AG09309 (cell line): ENCODE results near the gene CD46.
A peak's percentile ranks its signal among the peaks of the same experiment; 100 is the strongest.

ENCODE experiments used
- DNase-seq: peaks from one replicate; pipeline ENCODE4 v3.0.0-alpha.2; 2010; ENCODE audit warnings: low read depth
- H3K4me3 ChIP-seq: 2 replicates; pipeline ENCODE4 v1.5.1; 2011; ENCODE audit warnings: mild to moderate bottlenecking, low read depth, low read length, moderate library complexity; ENCODE audit not compliant: control insufficient read depth
- TF ChIP-seq, protein P1 (sequence below): IDR thresholded peaks from 2 replicates; pipeline ENCODE4 v1.5.1; 2011; ENCODE audit warnings: mild to moderate bottlenecking, low read depth, low read length, inconsistent platforms; ENCODE audit not compliant: insufficient read depth, control insufficient read depth; ENCODE audit errors: missing control alignments

The CD46 gene

DNA sequence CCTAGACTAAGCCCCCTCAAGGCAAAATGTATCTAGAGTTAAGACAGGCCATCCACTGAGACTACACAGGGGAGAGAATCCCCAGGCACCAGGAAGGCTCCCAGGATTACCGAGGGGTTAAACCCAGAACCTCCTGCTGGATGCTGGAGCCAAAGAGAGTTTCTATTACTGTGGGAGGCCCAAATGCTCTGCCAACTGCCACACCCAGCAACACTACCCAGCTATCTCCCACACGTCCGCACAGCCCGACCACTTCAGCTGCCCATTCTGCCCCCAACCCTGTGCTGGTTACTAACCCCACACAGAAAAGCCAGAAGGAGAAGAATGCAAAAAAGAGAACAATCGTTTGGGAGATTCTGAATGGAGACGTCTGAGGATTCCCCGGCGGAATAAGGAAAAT lies 63.6 kb downstream of the CD46 start:
- TF ChIP-seq, protein P1, sequence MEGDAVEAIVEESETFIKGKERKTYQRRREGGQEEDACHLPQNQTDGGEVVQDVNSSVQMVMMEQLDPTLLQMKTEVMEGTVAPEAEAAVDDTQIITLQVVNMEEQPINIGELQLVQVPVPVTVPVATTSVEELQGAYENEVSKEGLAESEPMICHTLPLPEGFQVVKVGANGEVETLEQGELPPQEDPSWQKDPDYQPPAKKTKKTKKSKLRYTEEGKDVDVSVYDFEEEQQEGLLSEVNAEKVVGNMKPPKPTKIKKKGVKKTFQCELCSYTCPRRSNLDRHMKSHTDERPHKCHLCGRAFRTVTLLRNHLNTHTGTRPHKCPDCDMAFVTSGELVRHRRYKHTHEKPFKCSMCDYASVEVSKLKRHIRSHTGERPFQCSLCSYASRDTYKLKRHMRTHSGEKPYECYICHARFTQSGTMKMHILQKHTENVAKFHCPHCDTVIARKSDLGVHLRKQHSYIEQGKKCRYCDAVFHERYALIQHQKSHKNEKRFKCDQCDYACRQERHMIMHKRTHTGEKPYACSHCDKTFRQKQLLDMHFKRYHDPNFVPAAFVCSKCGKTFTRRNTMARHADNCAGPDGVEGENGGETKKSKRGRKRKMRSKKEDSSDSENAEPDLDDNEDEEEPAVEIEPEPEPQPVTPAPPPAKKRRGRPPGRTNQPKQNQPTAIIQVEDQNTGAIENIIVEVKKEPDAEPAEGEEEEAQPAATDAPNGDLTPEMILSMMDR, result no peak
- no peak for DNase-seq
- H3K4me3 ChIP-seq, result no peak overlapping the region

GRCh38 chr1:207815913-207816291 lies 64.0 kb downstream of the CD46 start:
- no peak overlapping the region for H3K4me3 ChIP-seq
- TF ChIP-seq, protein P1, result no peak
- no peak for DNase-seq

DNA sequence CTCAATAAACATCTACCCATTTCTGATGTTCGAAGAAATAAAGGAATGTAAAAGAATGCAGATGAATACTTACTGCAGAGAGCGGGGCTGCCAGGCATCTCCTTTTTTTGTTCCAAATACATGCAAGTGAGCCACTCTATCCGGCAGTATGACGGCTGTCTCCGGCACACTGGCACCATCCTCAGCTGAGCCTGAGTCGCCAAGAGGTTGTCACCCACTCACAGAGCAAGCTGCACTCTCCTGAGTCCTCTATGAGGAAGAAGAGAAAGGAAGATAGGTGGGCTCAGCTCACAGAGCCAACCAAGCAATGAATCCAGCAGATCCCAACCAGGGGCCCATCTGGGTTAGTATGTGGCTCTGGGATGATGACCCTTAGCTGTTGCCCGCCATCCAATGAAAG lies 65.3 kb downstream of the CD46 start:
- no peak overlapping the region for H3K4me3 ChIP-seq
- no peak for DNase-seq
- TF ChIP-seq, protein P1, result no peak

- TF ChIP-seq, protein P1, result no peak
- DNase-seq, result no peak
- H3K4me3 ChIP-seq, result no peak overlapping the region
Measured at GRCh38 chr1:207817778-207818751, 66.2 kb downstream of the CD46 start.

- DNase-seq, result no peak
- TF ChIP-seq, protein P1, result no peak
- H3K4me3 ChIP-seq, result peak overlapping the region; percentile 16
Measured at GRCh38 chr1:207818971-207819451, 67.2 kb downstream of the CD46 start.

DNA sequence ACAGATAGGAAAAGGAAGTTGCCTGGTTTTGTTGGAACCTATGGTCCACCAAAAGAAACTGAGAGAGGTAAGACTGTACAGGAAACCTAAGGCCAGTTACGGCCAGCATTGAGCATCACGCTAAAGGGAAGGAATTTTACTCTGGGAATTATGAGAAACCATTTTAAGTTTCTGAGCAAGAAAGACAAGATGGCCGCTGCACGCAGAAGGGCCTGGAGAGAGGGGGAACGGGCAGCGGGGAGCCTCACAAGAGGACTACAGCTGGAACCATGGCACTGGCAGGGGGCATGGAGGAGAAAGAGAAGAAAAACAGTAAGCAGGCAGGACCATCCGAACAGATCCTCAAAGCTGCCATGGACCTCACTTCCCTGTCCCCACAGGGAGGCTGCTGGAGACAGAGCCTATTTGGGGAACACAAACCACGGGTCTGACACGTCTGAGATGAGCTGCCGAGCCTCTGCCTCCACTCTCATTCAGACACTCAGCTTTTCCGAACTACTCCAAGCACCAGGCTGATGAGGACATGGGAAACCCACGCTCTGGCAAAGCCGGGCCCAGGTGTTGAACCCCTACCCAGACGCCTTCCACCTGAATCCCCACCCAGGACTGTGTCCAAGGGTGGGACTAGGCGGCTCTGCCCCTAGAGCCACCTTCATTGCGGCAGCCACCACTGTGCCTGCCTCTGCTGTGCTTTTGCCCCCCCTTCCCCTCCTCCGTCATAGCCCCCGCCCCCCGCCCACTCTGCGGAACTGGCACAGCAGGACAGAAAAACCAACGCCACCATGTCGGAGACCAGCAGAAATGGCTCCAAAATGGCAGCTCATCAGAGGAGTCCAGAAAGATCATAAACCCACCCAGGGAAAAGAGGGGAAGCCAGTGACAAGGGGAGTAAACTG lies 69.0 kb downstream of the CD46 start:
- no peak overlapping the region for H3K4me3 ChIP-seq
- TF ChIP-seq, protein P1, result no peak
- no peak for DNase-seq
